Ascending aorta (tissue), 2 donors: ENCODE results near the gene RNF166. TPM values are rescaled to one million over a fixed set of nuclear protein-coding genes. Genes with fewer than 3 reads are reported as not detected.

Experiments
- DNase-seq, 2 donors: peaks; one replicate each; pipeline ENCODE4 v3.0.0-alpha.2; 2019; ENCODE audit warnings: low spot score in 2 of 2
- H3K27ac ChIP-seq, 2 donors: fragments of 200-600 bp; sonication (generic); one replicate each; pipeline ENCODE4 v1.5.1; 2016 to 2017; ENCODE audit warnings: mild to moderate bottlenecking in 1 of 2
- H3K27me3 ChIP-seq: fragments of 200-600 bp; sonication (generic); one replicate; pipeline ENCODE4 v1.5.1; 2017
- H3K36me3 ChIP-seq, 2 donors: fragments of 200-600 bp; sonication (generic); one replicate each; pipeline ENCODE4 v1.5.1; 2016
- H3K4me1 ChIP-seq, 2 donors: fragments of 200-600 bp; sonication (generic); one replicate each; pipeline ENCODE4 v1.5.1; 2016 to 2017; ENCODE audit warnings: mild to moderate bottlenecking in 1 of 2
- H3K4me3 ChIP-seq, 2 donors: fragments of 200-600 bp; sonication (generic); one replicate each; pipeline ENCODE4 v1.5.1; 2016 to 2017; ENCODE audit warnings: mild to moderate bottlenecking in 1 of 2
- H3K9me3 ChIP-seq, 2 donors: fragments of 200-600 bp; sonication (generic); one replicate each; pipeline ENCODE4 v1.5.1; 2016
- intact Hi-C: fragments of 100-400 bp; cut with DNase I; formaldehyde crosslinking; loops from one replicate; pipeline ENCODE4 v1.15.1; 2023
- total RNA-seq: library from RNA; depleted of rRNA; stranded (reverse); fragments of >200 nt; gene quantifications from one replicate; pipeline ENCODE4 v1.1.0, GENCODE V29; 2016
- TF ChIP-seq, protein P1 (sequence below), 3 experiments: fragments of 200-600 bp in 2 of 3; fragments of 450-650 bp in 1 of 3; sonication (generic) in 2 of 3; IDR thresholded peaks; one replicate each; pipeline ENCODE4 v1.5.1; 2016 to 2019; ENCODE audit warnings: antibody characterized with exemption in 3 of 3, mild to moderate bottlenecking in 1 of 3, moderate library complexity in 1 of 3

Gene RNF166
- total RNA-seq, 1 donor from 2014 or later, result 44.3 TPM

DNA sequence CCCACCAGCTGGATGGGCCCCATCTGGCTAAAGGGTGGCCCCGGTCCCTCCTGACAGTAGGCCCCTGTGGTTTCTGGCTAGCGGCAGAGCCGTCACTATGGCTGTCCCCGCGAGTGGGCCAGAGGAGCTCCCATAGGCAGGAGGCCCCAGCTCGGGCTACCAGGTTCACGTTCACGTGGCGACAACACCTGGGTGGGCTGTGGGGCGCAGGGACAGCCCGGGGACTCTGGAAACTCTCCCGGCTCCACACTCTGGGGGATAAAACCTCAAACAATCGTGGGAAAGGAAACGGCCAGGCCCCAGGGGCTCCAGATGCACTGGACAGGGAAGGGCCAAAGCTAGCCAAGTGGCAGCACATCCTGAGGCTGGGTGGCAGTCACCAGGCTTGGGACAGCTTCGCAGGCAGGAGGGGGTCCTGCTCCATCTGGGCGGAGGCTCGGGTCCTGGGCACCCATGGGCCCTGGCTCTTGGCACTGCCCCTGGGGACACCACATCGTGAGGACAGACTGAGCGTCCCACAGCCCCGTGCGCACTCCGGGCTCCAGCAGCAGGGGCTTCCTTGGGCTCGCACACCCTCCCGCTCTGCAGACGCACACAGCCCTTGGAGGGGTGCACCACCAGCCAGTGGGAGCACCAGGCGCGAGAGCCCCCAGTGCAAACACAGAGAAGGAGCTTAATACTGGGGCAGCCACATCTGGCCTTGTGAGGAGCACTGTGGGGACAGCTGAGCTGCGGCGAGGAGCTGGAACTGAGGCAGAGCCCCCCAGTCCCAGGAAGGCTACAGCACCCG, 4.4 kb downstream of the RNF166 start:
- TF ChIP-seq, protein P1, sequence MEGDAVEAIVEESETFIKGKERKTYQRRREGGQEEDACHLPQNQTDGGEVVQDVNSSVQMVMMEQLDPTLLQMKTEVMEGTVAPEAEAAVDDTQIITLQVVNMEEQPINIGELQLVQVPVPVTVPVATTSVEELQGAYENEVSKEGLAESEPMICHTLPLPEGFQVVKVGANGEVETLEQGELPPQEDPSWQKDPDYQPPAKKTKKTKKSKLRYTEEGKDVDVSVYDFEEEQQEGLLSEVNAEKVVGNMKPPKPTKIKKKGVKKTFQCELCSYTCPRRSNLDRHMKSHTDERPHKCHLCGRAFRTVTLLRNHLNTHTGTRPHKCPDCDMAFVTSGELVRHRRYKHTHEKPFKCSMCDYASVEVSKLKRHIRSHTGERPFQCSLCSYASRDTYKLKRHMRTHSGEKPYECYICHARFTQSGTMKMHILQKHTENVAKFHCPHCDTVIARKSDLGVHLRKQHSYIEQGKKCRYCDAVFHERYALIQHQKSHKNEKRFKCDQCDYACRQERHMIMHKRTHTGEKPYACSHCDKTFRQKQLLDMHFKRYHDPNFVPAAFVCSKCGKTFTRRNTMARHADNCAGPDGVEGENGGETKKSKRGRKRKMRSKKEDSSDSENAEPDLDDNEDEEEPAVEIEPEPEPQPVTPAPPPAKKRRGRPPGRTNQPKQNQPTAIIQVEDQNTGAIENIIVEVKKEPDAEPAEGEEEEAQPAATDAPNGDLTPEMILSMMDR (IDR thresholded peaks at IDR 0.05), result no peak
- DNase-seq, result no peak
- Histone ChIP-seq H3K9me3 (no peaks in the 10 kb centered on the region), H3K4me1 (peaks cover 9 to 15% of the 10 kb centered on the region in 2 donors), H3K4me3 (peak overlapping the region in 1 of 2 donors; percentile 21), H3K36me3 (peaks cover 31 to 33% of the 10 kb centered on the region in 2 donors), H3K27me3 (no peaks in the 10 kb centered on the region), H3K27ac (peak overlapping the region in 1 of 2 donors; percentile 41)
- intact Hi-C loops, result no loop called here

GRCh38 chr16:88700636-88701482, 5.3 kb downstream of the RNF166 start:
- peak overlapping the region in 1 of 2 donors; percentile 41 for H3K27ac ChIP-seq
- no peaks in the 10 kb centered on the region for H3K27me3 ChIP-seq
- no peaks in the 10 kb centered on the region for H3K9me3 ChIP-seq
- intact Hi-C loops, result no loop called here
- DNase-seq, result peak; percentile 92 to 93
- H3K36me3 ChIP-seq, result peaks cover 32 to 42% of the 10 kb centered on the region in 2 donors
- H3K4me1 ChIP-seq, result peaks cover 9 to 12% of the 10 kb centered on the region in 2 donors
- H3K4me3 ChIP-seq, result peak overlapping the region in 1 of 2 donors; percentile 21
- TF ChIP-seq, protein P1 (IDR thresholded peaks at IDR 0.05), result no peak

DNA sequence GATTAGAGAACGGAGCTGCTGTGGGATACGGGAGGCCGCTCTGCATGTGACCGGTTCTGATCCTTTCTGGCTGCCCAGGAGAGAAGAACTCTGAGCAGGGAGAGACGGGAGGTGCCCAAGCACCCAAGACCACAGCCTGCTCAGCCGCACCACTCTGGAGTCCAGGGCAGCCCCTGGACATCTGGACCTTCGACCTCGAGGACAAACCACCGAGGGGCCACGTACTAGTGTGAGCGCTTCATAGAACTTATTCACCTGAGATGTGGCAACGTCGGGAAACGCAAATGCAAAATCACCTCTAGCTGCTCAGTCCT, 5.9 kb downstream of the RNF166 start:
- intact Hi-C loops, result no loop called here
- Histone ChIP-seq H3K27ac (no peak overlapping the region), H3K9me3 (no peaks in the 10 kb centered on the region), H3K4me1 (peaks cover 7% of the 10 kb centered on the region in 2 donors), H3K36me3 (peaks cover 32 to 43% of the 10 kb centered on the region in 2 donors), H3K4me3 (no peak overlapping the region), H3K27me3 (no peaks in the 10 kb centered on the region)
- no peak for DNase-seq
- TF ChIP-seq, protein P1 (IDR thresholded peaks at IDR 0.05), result no peak

DNA sequence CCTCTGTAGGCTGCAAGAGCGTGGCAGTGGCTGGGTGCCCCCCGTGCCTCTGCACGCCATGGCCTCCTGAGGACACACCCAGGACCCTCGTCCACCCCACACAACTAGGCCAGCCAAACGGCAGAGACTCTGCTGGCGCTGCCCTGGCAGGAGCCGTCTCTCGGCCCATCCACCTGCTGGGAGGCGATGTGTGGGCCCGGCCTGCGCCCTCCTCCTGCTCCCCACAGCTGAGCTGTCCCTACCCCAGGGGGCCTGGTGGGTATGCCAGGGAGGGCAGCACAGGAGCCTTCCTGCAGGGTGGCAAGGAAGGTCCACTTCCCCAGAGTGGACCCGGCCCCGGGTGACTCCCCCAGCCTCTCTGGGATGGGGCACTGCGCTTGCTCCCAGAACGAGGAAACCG, 7.0 kb downstream of the RNF166 start:
- Histone ChIP-seq H3K36me3 (peaks cover 32 to 43% of the 10 kb centered on the region in 2 donors), H3K27ac (no peak overlapping the region), H3K27me3 (no peaks in the 10 kb centered on the region), H3K4me3 (no peak overlapping the region), H3K4me1 (peaks cover 0 to 3% of the 10 kb centered on the region in 2 donors), H3K9me3 (no peaks in the 10 kb centered on the region)
- no peak for DNase-seq
- TF ChIP-seq, protein P1 (IDR thresholded peaks at IDR 0.05), result no peak
- intact Hi-C loops, result no loop called here

DNA sequence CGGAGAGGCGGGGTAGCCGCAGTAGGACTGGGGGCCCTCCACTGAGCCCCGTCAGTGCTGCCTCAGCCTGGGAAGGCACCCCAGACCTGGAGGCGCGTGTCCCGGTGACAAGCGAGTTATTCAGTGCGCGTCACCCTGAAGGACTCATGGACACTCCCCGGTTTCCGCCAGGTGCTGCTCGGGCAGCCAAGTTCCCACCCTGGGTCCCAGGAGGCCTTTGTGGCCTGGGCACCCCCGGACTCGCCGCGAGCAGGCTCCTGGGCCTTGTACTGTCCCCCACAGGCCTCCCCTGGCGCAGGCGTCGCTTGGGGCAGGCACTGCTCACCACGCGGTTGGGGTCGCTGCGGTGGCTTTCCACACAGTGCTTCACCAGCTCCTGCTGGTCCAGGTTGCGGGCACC, 7.6 kb downstream of the RNF166 start:
- H3K4me3 ChIP-seq, result no peak overlapping the region
- no peaks in the 10 kb centered on the region for H3K9me3 ChIP-seq
- intact Hi-C loops, result no loop called here
- H3K27me3 ChIP-seq, result no peaks in the 10 kb centered on the region
- no peak for DNase-seq
- TF ChIP-seq, protein P1 (IDR thresholded peaks at IDR 0.05), result no peak
- H3K36me3 ChIP-seq, result peaks cover 32 to 43% of the 10 kb centered on the region in 2 donors
- peaks cover 0 to 3% of the 10 kb centered on the region in 2 donors for H3K4me1 ChIP-seq
- H3K27ac ChIP-seq, result no peak overlapping the region
